Glutamatergic neuron (in vitro differentiated cells): ENCODE measurements around the gene PCSK5. TPM values are rescaled to one million over a fixed set of nuclear protein-coding genes. Genes with fewer than 3 reads are reported as not detected.

ENCODE experiments used
- DNase-seq: peaks from one replicate; pipeline ENCODE4 v3.0.0; 2022
- H3K27ac Mint-ChIP-seq: one replicate; pipeline ENCODE4 v1.8.0; 2020; ENCODE audit warnings: mild to moderate bottlenecking, mixed read lengths, inconsistent platforms; ENCODE audit not compliant: unreplicated experiment
- H3K27me3 Mint-ChIP-seq: one replicate; pipeline ENCODE4 v1.8.0; 2020; ENCODE audit warnings: mild to moderate bottlenecking, moderate library complexity, mixed read lengths, inconsistent platforms; ENCODE audit not compliant: unreplicated experiment
- H3K36me3 Mint-ChIP-seq: one replicate; pipeline ENCODE4 v1.8.0; 2020; ENCODE audit warnings: mild to moderate bottlenecking, mixed read lengths, inconsistent platforms; ENCODE audit not compliant: unreplicated experiment
- H3K4me1 Mint-ChIP-seq: one replicate; pipeline ENCODE4 v1.8.0; 2020; ENCODE audit warnings: mild to moderate bottlenecking, low read depth, mixed read lengths, inconsistent platforms; ENCODE audit not compliant: unreplicated experiment
- H3K4me3 Mint-ChIP-seq: one replicate; pipeline ENCODE4 v1.8.0; 2020; ENCODE audit warnings: mild to moderate bottlenecking, mixed read lengths, inconsistent platforms; ENCODE audit not compliant: unreplicated experiment
- H3K9me3 Mint-ChIP-seq: one replicate; pipeline ENCODE4 v1.8.0; 2020; ENCODE audit warnings: mild to moderate bottlenecking, moderate library complexity, mixed read lengths, inconsistent platforms; ENCODE audit not compliant: unreplicated experiment
- total RNA-seq: library from RNA; stranded (reverse); fragmentation: NEBNext Ultra II Directional; extraction: Animal tissue kit (Norgen Biotek cat#: 25700); gene quantifications from one replicate; pipeline ENCODE4 v1.2.1, GENCODE V29; 2021; ENCODE audit not compliant: unreplicated experiment
- TF ChIP-seq, protein P1 (sequence below): fragments of 200-600 bp; sonication (generic); IDR thresholded peaks from one replicate; pipeline ENCODE4 v1.5.0; 2021; ENCODE audit not compliant: partially characterized antibody, unreplicated experiment

PCSK5 gene
- total RNA-seq, 1 donor from 2014 or later: 9.6 TPM

DNA sequence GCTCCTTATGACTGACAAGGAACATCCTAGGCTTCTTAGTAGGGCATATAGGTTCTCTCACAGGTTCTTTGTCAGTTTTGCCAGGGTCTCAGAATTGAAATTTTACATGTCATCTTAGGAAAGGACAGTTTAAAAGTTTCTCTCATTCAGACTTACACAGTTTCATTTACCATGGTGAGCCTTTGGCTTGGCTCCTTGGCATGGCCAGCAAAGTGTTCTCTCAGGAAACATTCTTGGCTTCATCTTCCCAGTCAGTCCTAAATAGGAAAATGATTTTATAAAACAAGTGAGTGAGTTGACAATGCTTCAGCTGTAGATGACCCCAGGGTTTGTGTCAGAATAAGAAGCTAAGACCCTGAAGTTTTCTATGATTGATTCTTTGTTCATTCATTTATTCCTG, 191.6 kb downstream of the PCSK5 start:
- peaks cover 5% of the 10 kb centered on the region for H3K36me3 Mint-ChIP-seq
- TF ChIP-seq, protein P1, sequence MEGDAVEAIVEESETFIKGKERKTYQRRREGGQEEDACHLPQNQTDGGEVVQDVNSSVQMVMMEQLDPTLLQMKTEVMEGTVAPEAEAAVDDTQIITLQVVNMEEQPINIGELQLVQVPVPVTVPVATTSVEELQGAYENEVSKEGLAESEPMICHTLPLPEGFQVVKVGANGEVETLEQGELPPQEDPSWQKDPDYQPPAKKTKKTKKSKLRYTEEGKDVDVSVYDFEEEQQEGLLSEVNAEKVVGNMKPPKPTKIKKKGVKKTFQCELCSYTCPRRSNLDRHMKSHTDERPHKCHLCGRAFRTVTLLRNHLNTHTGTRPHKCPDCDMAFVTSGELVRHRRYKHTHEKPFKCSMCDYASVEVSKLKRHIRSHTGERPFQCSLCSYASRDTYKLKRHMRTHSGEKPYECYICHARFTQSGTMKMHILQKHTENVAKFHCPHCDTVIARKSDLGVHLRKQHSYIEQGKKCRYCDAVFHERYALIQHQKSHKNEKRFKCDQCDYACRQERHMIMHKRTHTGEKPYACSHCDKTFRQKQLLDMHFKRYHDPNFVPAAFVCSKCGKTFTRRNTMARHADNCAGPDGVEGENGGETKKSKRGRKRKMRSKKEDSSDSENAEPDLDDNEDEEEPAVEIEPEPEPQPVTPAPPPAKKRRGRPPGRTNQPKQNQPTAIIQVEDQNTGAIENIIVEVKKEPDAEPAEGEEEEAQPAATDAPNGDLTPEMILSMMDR: no peak
- H3K4me1 Mint-ChIP-seq: no peaks in the 10 kb centered on the region
- H3K27me3 Mint-ChIP-seq: peaks cover 4% of the 10 kb centered on the region
- peaks cover 2% of the 10 kb centered on the region for H3K9me3 Mint-ChIP-seq
- H3K4me3 Mint-ChIP-seq: no peak overlapping the region
- DNase-seq: no peak
- H3K27ac Mint-ChIP-seq: no peak overlapping the region

DNA sequence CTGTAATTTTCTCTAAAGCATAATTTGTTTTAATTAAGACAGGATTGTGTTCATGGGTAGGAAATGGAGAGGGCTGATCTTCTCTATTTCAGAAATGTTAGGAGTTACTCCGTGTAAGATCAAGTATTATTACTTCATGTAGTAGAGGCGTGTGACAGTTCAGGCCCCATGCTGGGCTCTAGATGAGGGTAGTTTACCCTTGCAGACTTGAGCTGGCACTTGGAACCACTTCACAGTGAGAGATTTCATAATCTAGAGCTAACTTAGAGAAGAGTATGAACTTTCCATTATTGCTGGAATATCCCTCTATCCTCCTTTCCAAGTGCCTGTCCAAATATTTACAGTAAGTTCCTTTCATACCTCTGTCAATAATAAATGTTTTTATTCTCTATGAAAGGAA, 195.1 kb downstream of the PCSK5 start:
- Mint-ChIP-seq H3K4me3 (no peak overlapping the region), H3K9me3 (no peaks in the 10 kb centered on the region), H3K4me1 (no peaks in the 10 kb centered on the region), H3K27me3 (peaks cover 2% of the 10 kb centered on the region), H3K27ac (no peak overlapping the region), H3K36me3 (no peaks in the 10 kb centered on the region)
- TF ChIP-seq, protein P1: no peak
- DNase-seq: no peak

DNA sequence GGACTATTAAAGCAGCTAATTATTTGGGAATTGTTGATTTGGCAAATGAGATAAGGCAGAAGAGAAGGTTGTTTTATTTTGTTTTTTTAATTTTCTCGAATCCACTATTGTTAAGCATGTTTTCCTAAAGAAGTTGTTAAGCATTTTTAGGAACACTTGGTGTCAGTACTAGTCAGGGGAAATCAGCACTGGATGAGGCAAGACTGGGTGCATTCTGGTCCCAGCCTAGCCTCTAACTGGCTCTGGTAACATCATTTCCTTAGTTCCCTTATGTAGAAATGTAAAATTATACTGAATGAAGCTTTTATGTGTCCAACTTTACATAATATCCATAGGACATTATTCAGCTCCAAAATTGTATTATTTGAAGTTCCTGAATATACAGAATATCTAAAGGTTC, 196.1 kb downstream of the PCSK5 start:
- TF ChIP-seq, protein P1: no peak
- H3K36me3 Mint-ChIP-seq: peaks cover 2% of the 10 kb centered on the region
- peaks cover 2% of the 10 kb centered on the region for H3K27me3 Mint-ChIP-seq
- no peak for DNase-seq
- no peak overlapping the region for H3K4me3 Mint-ChIP-seq
- H3K4me1 Mint-ChIP-seq: no peaks in the 10 kb centered on the region
- no peak overlapping the region for H3K27ac Mint-ChIP-seq
- H3K9me3 Mint-ChIP-seq: peaks cover under 1% of the 10 kb centered on the region

DNA sequence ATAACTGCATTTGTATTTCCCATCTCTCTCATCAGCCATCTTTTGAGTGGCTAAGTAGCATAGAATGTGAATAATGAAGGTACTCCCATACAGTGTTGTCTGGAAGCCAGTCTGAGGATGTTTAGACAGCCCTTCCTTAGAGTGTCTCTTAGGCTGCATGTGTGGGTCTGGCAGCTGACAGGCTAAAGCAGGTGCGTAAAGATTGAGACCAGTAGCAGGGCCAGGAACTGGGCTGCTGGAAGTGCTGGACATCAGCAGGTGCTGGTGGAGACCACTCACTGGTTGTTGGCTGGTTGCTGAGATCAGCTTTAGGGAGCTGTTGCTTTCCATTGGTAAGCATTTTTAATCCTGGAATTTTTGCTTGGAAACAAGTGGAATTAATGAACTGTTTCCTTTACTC, 197.5 kb downstream of the PCSK5 start:
- no peak overlapping the region for H3K4me3 Mint-ChIP-seq
- H3K27me3 Mint-ChIP-seq: peaks cover 2% of the 10 kb centered on the region
- DNase-seq: no peak
- TF ChIP-seq, protein P1: no peak
- H3K9me3 Mint-ChIP-seq: peaks cover 3% of the 10 kb centered on the region
- H3K4me1 Mint-ChIP-seq: no peaks in the 10 kb centered on the region
- H3K36me3 Mint-ChIP-seq: peaks cover 4% of the 10 kb centered on the region
- H3K27ac Mint-ChIP-seq: no peak overlapping the region

DNA sequence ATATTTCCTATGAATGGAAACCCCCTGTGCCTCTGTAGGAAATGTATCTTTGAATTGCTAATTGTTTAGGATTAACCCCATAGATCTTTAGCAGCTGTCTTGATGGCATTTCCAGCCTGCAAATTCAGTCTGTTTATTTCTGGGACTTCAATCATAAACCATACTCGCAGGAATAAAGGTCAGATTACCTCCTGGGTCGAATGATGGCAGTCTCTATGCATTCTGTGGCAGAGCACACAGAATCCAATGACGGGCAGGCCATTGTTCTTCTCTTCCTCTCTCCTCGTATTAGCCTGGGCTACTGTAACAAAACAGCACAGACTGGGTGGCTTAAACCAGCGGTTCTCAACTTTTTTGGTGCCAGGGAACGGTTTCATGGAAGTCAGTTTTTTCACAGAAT, 199.9 kb downstream of the PCSK5 start:
- DNase-seq: no peak
- no peaks in the 10 kb centered on the region for H3K4me1 Mint-ChIP-seq
- peaks cover 4% of the 10 kb centered on the region for H3K36me3 Mint-ChIP-seq
- no peak overlapping the region for H3K27ac Mint-ChIP-seq
- H3K27me3 Mint-ChIP-seq: no peaks in the 10 kb centered on the region
- H3K4me3 Mint-ChIP-seq: no peak overlapping the region
- TF ChIP-seq, protein P1: no peak
- H3K9me3 Mint-ChIP-seq: peaks cover 3% of the 10 kb centered on the region
